ENCODE results near the gene PATJ.
"Not testable (repeated sequence)": the region's sequence is repeated elsewhere in the genome, so short reads cannot be mapped to it uniquely, and the experiment has no call there.

Gene PATJ

GRCh38 chr1:62218604-62219003, 476.3 kb downstream of the PATJ start:
- DNase-seq (ENCODE audit: low spot score): no peak
- in situ Hi-C loops (cut with MboI; ENCODE audit: low pct_unique_long_range_greater_than_20kb, low sequenced_read_pairs, unreplicated experiment): no loop called here
- no peak for TF ChIP-seq CTCF (IDR thresholded peaks at IDR 0.05; ENCODE audit: extremely low read depth, insufficient read depth, missing control alignments)

GRCh38 chr1:62220456-62220855, 478.2 kb downstream of the PATJ start:
- DNase-seq (ENCODE audit: low spot score); in situ Hi-C loops (cut with MboI; ENCODE audit: low pct_unique_long_range_greater_than_20kb, low sequenced_read_pairs, unreplicated experiment): not testable (repeated sequence)

- no peak for DNase-seq (ENCODE audit: low spot score)
- in situ Hi-C loops (cut with MboI; ENCODE audit: low pct_unique_long_range_greater_than_20kb, low sequenced_read_pairs, unreplicated experiment): no loop called here
- no peak for TF ChIP-seq CTCF (IDR thresholded peaks at IDR 0.05; ENCODE audit: extremely low read depth, insufficient read depth, missing control alignments)
Observed at GRCh38 chr1:62221171-62221570, 478.9 kb downstream of the PATJ start.

GRCh38 chr1:62222321-62222720, 480.0 kb downstream of the PATJ start:
- in situ Hi-C loops (cut with MboI; ENCODE audit: low pct_unique_long_range_greater_than_20kb, low sequenced_read_pairs, unreplicated experiment): no loop called here
- no peak for DNase-seq (ENCODE audit: low spot score)
- no peak for TF ChIP-seq CTCF (IDR thresholded peaks at IDR 0.05; ENCODE audit: extremely low read depth, insufficient read depth, missing control alignments)

- TF ChIP-seq CTCF (IDR thresholded peaks at IDR 0.05; ENCODE audit: extremely low read depth, insufficient read depth, missing control alignments): no peak
- in situ Hi-C loops (cut with MboI; ENCODE audit: low pct_unique_long_range_greater_than_20kb, low sequenced_read_pairs, unreplicated experiment): no loop called here
- DNase-seq (ENCODE audit: low spot score): no peak
Observed at GRCh38 chr1:62224182-62224581, 481.9 kb downstream of the PATJ start.

GRCh38 chr1:62227496-62227895, 485.2 kb downstream of the PATJ start:
- in situ Hi-C loops (cut with MboI; ENCODE audit: low pct_unique_long_range_greater_than_20kb, low sequenced_read_pairs, unreplicated experiment): no loop called here
- DNase-seq (ENCODE audit: low spot score): no peak
- no peak for TF ChIP-seq CTCF (IDR thresholded peaks at IDR 0.05; ENCODE audit: extremely low read depth, insufficient read depth, missing control alignments)
